ENCODE results near the gene GAPDHS. TPM values are rescaled to one million over a fixed set of nuclear protein-coding genes. Genes with fewer than 3 reads are reported as not detected.

Gene GAPDHS
- polyA plus RNA-seq, 1 of the 3 experiments (the other 2 are of a cell fraction) = not detected

DNA sequence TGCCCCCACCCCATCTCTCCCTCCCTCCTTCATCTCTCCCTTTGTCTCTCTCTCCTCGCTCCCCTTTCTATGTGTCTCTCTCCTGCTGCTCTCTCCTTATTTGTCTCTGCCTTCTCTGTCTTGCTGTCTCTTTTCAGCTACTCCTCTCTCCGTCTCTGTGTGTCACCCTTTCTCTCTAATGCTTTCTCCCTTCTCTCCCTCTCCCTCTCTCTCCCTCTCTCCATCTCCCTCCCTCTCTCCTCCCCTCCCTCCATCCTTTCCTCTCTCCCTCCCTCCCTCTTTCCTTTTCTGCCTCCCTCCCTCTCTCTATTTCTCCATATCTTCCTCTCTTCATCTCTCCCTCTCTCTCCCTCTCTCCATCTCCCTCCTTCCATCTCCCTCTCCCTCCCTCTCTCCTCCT, 29.5 kb downstream of the GAPDHS start (continued):
- TF ChIP-seq, protein P1, sequence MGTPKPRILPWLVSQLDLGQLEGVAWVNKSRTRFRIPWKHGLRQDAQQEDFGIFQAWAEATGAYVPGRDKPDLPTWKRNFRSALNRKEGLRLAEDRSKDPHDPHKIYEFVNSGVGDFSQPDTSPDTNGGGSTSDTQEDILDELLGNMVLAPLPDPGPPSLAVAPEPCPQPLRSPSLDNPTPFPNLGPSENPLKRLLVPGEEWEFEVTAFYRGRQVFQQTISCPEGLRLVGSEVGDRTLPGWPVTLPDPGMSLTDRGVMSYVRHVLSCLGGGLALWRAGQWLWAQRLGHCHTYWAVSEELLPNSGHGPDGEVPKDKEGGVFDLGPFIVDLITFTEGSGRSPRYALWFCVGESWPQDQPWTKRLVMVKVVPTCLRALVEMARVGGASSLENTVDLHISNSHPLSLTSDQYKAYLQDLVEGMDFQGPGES (IDR thresholded peaks at IDR 0.05; ENCODE audit: low read depth, low read length) = no peak
- TF ChIP-seq GATA2 (CRISPR knock-in tag; IDR thresholded peaks at IDR 0.05) = no peak
- no peak for TF ChIP-seq EP300 (IDR thresholded peaks at IDR 0.05; ENCODE audit: borderline replicate concordance in 1 of 2, low read depth in 1 of 2, low read length in 1 of 2)

DNA sequence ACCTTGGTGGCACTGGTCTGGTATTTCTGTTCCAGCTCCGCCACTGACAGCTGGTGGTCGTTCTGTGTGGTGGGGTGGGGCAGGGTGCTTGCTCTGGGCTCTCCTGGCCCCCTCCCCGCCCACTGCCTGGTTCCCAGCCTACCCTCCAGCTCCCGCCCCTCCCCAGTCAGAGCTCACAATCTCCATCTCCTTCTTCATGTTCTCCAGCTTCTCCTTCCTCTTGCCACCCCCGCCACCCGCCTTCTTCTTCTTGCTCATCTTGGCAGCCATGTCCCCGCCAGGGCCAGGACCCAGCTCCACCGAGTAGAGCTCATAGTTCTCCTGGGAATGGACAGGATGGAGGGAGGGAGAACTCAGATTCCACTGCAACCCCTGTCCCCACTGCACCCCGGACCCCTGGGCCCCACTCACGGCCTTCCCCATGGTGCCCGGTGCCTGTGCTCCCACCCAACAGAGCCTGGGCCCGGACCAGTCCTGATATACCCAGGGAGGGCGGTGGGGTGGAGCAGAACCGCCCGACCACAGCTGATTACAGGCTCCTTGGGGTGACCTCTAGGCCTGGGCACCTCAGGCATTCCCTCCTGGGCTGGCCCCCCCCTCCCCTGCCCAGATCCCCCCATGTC, 30.1 kb downstream of the GAPDHS start, which contains the start of gene ATP4A:
Gene ATP4A (minus strand): TSS at position 452 of the 623 bp plus-strand sequence. CDS start 29 bp downstream, at position 423.
- peaks cover 0 to 5% of the 10 kb centered on the region in 2 experiments; a peak in 1 of 4 replicates for H3K4me1 ChIP-seq (ENCODE audit: control insufficient read depth in 1 of 2, insufficient read depth in 2 of 2, low read depth in 1 of 2, low read length in 1 of 2)
- no peaks in the 10 kb centered on the region for H4K20me1 ChIP-seq (ENCODE audit: insufficient read depth)
- ChIA-PET CTCF (interaction anchor here (1.2 kb wide), 2 partner anchors 14 to 53 kb away, joined by 3 to 6 read pairs; no protein-coding TSS in a partner anchor), POLR2A (no interaction called here)
- TF ChIP-seq, protein P2, sequence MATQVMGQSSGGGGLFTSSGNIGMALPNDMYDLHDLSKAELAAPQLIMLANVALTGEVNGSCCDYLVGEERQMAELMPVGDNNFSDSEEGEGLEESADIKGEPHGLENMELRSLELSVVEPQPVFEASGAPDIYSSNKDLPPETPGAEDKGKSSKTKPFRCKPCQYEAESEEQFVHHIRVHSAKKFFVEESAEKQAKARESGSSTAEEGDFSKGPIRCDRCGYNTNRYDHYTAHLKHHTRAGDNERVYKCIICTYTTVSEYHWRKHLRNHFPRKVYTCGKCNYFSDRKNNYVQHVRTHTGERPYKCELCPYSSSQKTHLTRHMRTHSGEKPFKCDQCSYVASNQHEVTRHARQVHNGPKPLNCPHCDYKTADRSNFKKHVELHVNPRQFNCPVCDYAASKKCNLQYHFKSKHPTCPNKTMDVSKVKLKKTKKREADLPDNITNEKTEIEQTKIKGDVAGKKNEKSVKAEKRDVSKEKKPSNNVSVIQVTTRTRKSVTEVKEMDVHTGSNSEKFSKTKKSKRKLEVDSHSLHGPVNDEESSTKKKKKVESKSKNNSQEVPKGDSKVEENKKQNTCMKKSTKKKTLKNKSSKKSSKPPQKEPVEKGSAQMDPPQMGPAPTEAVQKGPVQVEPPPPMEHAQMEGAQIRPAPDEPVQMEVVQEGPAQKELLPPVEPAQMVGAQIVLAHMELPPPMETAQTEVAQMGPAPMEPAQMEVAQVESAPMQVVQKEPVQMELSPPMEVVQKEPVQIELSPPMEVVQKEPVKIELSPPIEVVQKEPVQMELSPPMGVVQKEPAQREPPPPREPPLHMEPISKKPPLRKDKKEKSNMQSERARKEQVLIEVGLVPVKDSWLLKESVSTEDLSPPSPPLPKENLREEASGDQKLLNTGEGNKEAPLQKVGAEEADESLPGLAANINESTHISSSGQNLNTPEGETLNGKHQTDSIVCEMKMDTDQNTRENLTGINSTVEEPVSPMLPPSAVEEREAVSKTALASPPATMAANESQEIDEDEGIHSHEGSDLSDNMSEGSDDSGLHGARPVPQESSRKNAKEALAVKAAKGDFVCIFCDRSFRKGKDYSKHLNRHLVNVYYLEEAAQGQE (IDR thresholded peaks at IDR 0.05; ENCODE audit: low read depth, low read length) = no peak
- no peak for TF ChIP-seq MXI1 (IDR thresholded peaks at IDR 0.05; ENCODE audit: low read depth, low read length)
- no peak for TF ChIP-seq EZH2phosphoT487 (IDR thresholded peaks at IDR 0.05; ENCODE audit: borderline replicate concordance, low read depth)
- H3K4me2 ChIP-seq = no peak within 1 kb of the TSS
- no peaks in the 10 kb centered on the region for H3K9me3 ChIP-seq
- DNase-seq = no peak
- no peaks in the 10 kb centered on the region for H3K36me3 ChIP-seq (replicated peaks in 1 of 2; ENCODE audit: control insufficient read depth in 1 of 2, insufficient read depth in 2 of 2, low read length in 1 of 2)
- no peaks in the 10 kb centered on the region for H3K79me2 ChIP-seq (ENCODE audit: insufficient read depth)
- WGBS (ENCODE audit: low lambda C conversion rate) = 7% methylated on average over 13 of the region's 15 CpGs
- no peak within 1 kb of the TSS for H3K27ac ChIP-seq (ENCODE audit: low read depth in 2 of 2, low read length in 1 of 2)
- peaks cover 81% of the 10 kb centered on the region for H3K27me3 ChIP-seq (ENCODE audit: insufficient read depth)
- H2AFZ ChIP-seq (ENCODE audit: low read depth) = no peak within 1 kb of the TSS
- no peaks in the 10 kb centered on the region for H3F3A ChIP-seq (replicated peaks; ENCODE audit: insufficient read depth)
- no peak within 1 kb of the TSS for H3K9ac ChIP-seq
- H3K4me3 ChIP-seq (ENCODE audit: low read depth in 2 of 2, low read length in 1 of 2) = no peak within 1 kb of the TSS
- no peaks in the 10 kb centered on the region for H3K9me2 ChIP-seq
